Gastroesophageal sphincter (tissue), 3 donors: ENCODE results near the gene OS9.

Experiments used
- POLR2AphosphoS5 ChIP-seq: sonication (generic); formaldehyde crosslinking; IDR thresholded peaks from one replicate; pipeline ENCODE4 v1.6.1; 2017; ENCODE audit warnings: antibody characterized with exemption
- TF ChIP-seq, protein P1 (sequence below), 4 experiments: fragments of 200-600 bp in 2 of 4; fragments of 450-650 bp in 2 of 4; sonication (generic) in 1 of 4; IDR thresholded peaks; one replicate each; pipeline ENCODE4 v1.5.1; 2017 to 2019; ENCODE audit warnings: antibody characterized with exemption in 4 of 4, mild to moderate bottlenecking in 2 of 4, moderate library complexity in 2 of 4

DNA sequence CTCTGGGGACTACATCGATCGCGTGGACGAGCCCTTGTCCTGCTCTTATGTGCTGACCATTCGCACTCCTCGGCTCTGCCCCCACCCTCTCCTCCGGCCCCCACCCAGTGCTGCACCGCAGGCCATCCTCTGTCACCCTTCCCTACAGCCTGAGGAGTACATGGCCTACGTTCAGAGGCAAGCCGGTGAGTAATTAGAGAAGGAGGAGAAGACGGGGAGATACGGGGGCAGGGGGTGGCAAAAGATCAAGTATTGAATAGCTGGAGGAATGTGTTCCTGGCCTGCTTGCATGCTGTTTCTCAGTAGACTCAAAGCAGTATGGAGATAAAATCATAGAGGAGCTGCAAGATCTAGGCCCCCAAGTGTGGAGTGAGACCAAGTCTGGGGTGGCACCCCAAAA is 21.9 kb downstream of the OS9 start:
- TF ChIP-seq, protein P1, sequence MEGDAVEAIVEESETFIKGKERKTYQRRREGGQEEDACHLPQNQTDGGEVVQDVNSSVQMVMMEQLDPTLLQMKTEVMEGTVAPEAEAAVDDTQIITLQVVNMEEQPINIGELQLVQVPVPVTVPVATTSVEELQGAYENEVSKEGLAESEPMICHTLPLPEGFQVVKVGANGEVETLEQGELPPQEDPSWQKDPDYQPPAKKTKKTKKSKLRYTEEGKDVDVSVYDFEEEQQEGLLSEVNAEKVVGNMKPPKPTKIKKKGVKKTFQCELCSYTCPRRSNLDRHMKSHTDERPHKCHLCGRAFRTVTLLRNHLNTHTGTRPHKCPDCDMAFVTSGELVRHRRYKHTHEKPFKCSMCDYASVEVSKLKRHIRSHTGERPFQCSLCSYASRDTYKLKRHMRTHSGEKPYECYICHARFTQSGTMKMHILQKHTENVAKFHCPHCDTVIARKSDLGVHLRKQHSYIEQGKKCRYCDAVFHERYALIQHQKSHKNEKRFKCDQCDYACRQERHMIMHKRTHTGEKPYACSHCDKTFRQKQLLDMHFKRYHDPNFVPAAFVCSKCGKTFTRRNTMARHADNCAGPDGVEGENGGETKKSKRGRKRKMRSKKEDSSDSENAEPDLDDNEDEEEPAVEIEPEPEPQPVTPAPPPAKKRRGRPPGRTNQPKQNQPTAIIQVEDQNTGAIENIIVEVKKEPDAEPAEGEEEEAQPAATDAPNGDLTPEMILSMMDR (IDR thresholded peaks at IDR 0.05): no peak
- no peak for TF ChIP-seq POLR2AphosphoS5
